ENCODE results near the gene DLGAP1. TPM values are rescaled to one million over a fixed set of nuclear protein-coding genes. Genes with fewer than 3 reads are reported as not detected.

Gene DLGAP1
- total and polyA plus RNA-seq, 2 of the 8 experiments (the other 6 are each of a cell fraction or from before 2014, with no cell fraction given), result 11.8 to 16.9 TPM

- TF ChIP-seq SP2 (IDR thresholded peaks at IDR 0.05; ENCODE audit: low read length), result no peak
Measured at GRCh38 chr18:3451989-3452749, 1002.9 kb downstream of the DLGAP1 start (continued).
